ENCODE data around the gene KIF3A.

The KIF3A gene

GRCh38 chr5:132736853-132737833 lies at the start of gene KIF3A:
KIF3A (minus strand) TSS chr5:132737546; CDS start chr5:132737419, 127 bp downstream.
- Histone ChIP-seq H3K36me3 (replicated peaks; ENCODE audit: insufficient read depth, low read length) (no peaks in the 10 kb centered on the region), H3K9ac (ENCODE audit: low read length) (peak within 1 kb of the TSS; percentile 76), H3K79me2 (ENCODE audit: low read length) (peaks cover 12% of the 10 kb centered on the region), H3K9me3 (replicated peaks; ENCODE audit: insufficient read depth, low read length) (no peaks in the 10 kb centered on the region), H3K27me3 (replicated peaks; ENCODE audit: insufficient read depth, low read length) (no peaks in the 10 kb centered on the region), H3K4me2 (ENCODE audit: low read depth, low read length) (peak within 1 kb of the TSS; percentile 84), H3K4me1 (ENCODE audit: low read length) (peaks cover 14% of the 10 kb centered on the region; the same call in 1 of the 2 replicates), H4K20me1 (ENCODE audit: insufficient read depth, low read length) (no peaks in the 10 kb centered on the region), H2AFZ (ENCODE audit: low read length) (peak within 1 kb of the TSS; percentile 93), H3K9me2 (replicated peaks; ENCODE audit: insufficient read depth, low read length) (no peaks in the 10 kb centered on the region), H3K4me3 (ENCODE audit: low read length) (peak within 1 kb of the TSS; percentile 80), H3F3A (ENCODE audit: insufficient read depth, low read length) (0 out of 2 replicates have a peak, but pooled peaks cover 4% of the 10 kb centered on the region), H3K27ac (ENCODE audit: low read length) (peak within 1 kb of the TSS; percentile 75; the same call in 1 of the 2 replicates)
- TF ChIP-seq EZH2 (optimal IDR thresholded peaks at IDR 0.05; ENCODE audit: low read depth, low read length), result no peak
- TF ChIP-seq EZH2phosphoT487 (IDR thresholded peaks at IDR 0.05; ENCODE audit: low read length), result no peak
- no peak for TF ChIP-seq CTCF (IDR thresholded peaks at IDR 0.05; ENCODE audit: low read length)
- peak; percentile 99 for DNase-seq

- H3K79me2 ChIP-seq (ENCODE audit: low read length), result no peaks in the 10 kb centered on the region
- no peaks in the 10 kb centered on the region for H3K9me2 ChIP-seq (replicated peaks; ENCODE audit: insufficient read depth, low read length)
- H2AFZ ChIP-seq (ENCODE audit: low read length), result no peak overlapping the region
- H3F3A ChIP-seq (ENCODE audit: insufficient read depth, low read length), result no peaks in the 10 kb centered on the region
- H4K20me1 ChIP-seq (ENCODE audit: insufficient read depth, low read length), result no peaks in the 10 kb centered on the region
- H3K27ac ChIP-seq (ENCODE audit: low read length), result no peak overlapping the region
- H3K36me3 ChIP-seq (replicated peaks; ENCODE audit: insufficient read depth, low read length), result no peaks in the 10 kb centered on the region
- H3K4me2 ChIP-seq (ENCODE audit: low read depth, low read length), result no peak overlapping the region
- no peaks in the 10 kb centered on the region for H3K27me3 ChIP-seq (replicated peaks; ENCODE audit: insufficient read depth, low read length)
- H3K9me3 ChIP-seq (replicated peaks; ENCODE audit: insufficient read depth, low read length), result no peaks in the 10 kb centered on the region
- H3K4me3 ChIP-seq (ENCODE audit: low read length), result no peak overlapping the region
- TF ChIP-seq EZH2 (optimal IDR thresholded peaks at IDR 0.05; ENCODE audit: low read depth, low read length) (no peak), CTCF (IDR thresholded peaks at IDR 0.05; ENCODE audit: low read length) (no peak), EZH2phosphoT487 (IDR thresholded peaks at IDR 0.05; ENCODE audit: low read length) (no peak)
- no peak overlapping the region for H3K9ac ChIP-seq (ENCODE audit: low read length)
- H3K4me1 ChIP-seq (ENCODE audit: low read length), result no peaks in the 10 kb centered on the region
- DNase-seq, result no peak
These were observed 49.7 kb upstream of the KIF3A start for GRCh38 chr5:132787076-132787475.

GRCh38 chr5:132785864-132786263 lies 48.5 kb upstream of the KIF3A start:
- no peak for DNase-seq
- Histone ChIP-seq H3F3A (ENCODE audit: insufficient read depth, low read length) (no peaks in the 10 kb centered on the region), H3K36me3 (replicated peaks; ENCODE audit: insufficient read depth, low read length) (no peaks in the 10 kb centered on the region), H4K20me1 (ENCODE audit: insufficient read depth, low read length) (no peaks in the 10 kb centered on the region), H3K9me3 (replicated peaks; ENCODE audit: insufficient read depth, low read length) (no peaks in the 10 kb centered on the region), H3K9ac (ENCODE audit: low read length) (no peak overlapping the region), H3K9me2 (replicated peaks; ENCODE audit: insufficient read depth, low read length) (no peaks in the 10 kb centered on the region), H3K4me3 (ENCODE audit: low read length) (no peak overlapping the region), H3K4me1 (ENCODE audit: low read length) (peaks cover 5% of the 10 kb centered on the region), H2AFZ (ENCODE audit: low read length) (no peak overlapping the region), H3K79me2 (ENCODE audit: low read length) (no peaks in the 10 kb centered on the region), H3K4me2 (ENCODE audit: low read depth, low read length) (no peak overlapping the region), H3K27me3 (replicated peaks; ENCODE audit: insufficient read depth, low read length) (no peaks in the 10 kb centered on the region), H3K27ac (ENCODE audit: low read length) (no peak overlapping the region)
- TF ChIP-seq EZH2phosphoT487 (IDR thresholded peaks at IDR 0.05; ENCODE audit: low read length) (no peak), EZH2 (optimal IDR thresholded peaks at IDR 0.05; ENCODE audit: low read depth, low read length) (no peak), CTCF (IDR thresholded peaks at IDR 0.05; ENCODE audit: low read length) (no peak)

Measured in MM.1S (cell line).